ENCODE measurements around the gene UBE4B. TPM values are rescaled to one million over a fixed set of nuclear protein-coding genes. Genes with fewer than 3 reads are reported as not detected.

Gene UBE4B
- total and polyA plus RNA-seq, 2 of the 13 experiments (the other 11 are each of a cell fraction or from before 2014, with no cell fraction given) = 15.2 to 24.8 TPM

- peak overlapping the region; percentile 92 for H3K27ac ChIP-seq (ENCODE audit: extremely low read length, insufficient read depth, low read length)
- DNase-seq (ENCODE audit: low spot score) (peak; percentile 61), ATAC-seq (no peak), FAIRE-seq (peak; percentile 18)
- H3K9ac ChIP-seq (ENCODE audit: insufficient read depth, low read depth, low read length) = peak overlapping the region; percentile 77
- no peak overlapping the region for H2AFZ ChIP-seq (ENCODE audit: low read length)
- 55% methylated on average over 8 of the region's 8 CpGs for WGBS (ENCODE audit: low lambda C conversion rate)
- H3K36me3 ChIP-seq (replicated peaks in 1 of 2; ENCODE audit: control insufficient read depth in 1 of 2, insufficient read depth in 2 of 2, low read length in 2 of 2) = peaks cover 1 to 11% of the 10 kb centered on the region in 2 experiments; a peak in 3 of 5 replicates
- ChIA-PET CTCF (ENCODE audit: low intra/inter-chr PET ratio, low total read pairs) (no interaction called here), POLR2A (interaction anchor here (1.2 to 1.3 kb wide), 2 partner anchors 38 to 39 kb away, joined by 3 to 5 read pairs; partner anchors contain the start of gene KIF1B)
- H3K4me1 ChIP-seq (ENCODE audit: insufficient read depth, low read length) = peaks cover 53% of the 10 kb centered on the region
- intact Hi-C loops (cut with micrococcal nuclease; ENCODE audit: unreplicated experiment) (loop anchor here (5.0 kb wide), 1 partner anchor 40 kb away; the partner anchor contains the start of gene KIF1B), in situ Hi-C loops (cut with HindIII; ENCODE audit: extremely low pct_ligation_motif_present, low pct_unique_long_range_greater_than_20kb) (no loop called here)
- no peaks in the 10 kb centered on the region for H3K27me3 ChIP-seq (ENCODE audit: control insufficient read depth in 1 of 2, insufficient read depth in 2 of 2, low read length in 2 of 2)
- no peaks in the 10 kb centered on the region for H3K9me3 ChIP-seq (ENCODE audit: low read length)
- H3K4me2 ChIP-seq (ENCODE audit: low read depth, low read length) = peak overlapping the region; percentile 77
- H3K79me2 ChIP-seq (ENCODE audit: insufficient read depth, low read length) = peaks cover 21% of the 10 kb centered on the region
- H4K20me1 ChIP-seq (ENCODE audit: insufficient read depth, low read length) = no peaks in the 10 kb centered on the region
- H3K4me3 ChIP-seq (replicated peaks in 1 of 3; ENCODE audit: insufficient read depth in 1 of 3, low read depth in 2 of 3, low read length in 3 of 3) = peak overlapping the region; percentile 44 to 62 (median 50); a peak in 5 of 6 replicates
- no TSS peak for BruUV-seq (replicated peaks)
- TF ChIP-seq NR2F6 (IDR thresholded peaks at IDR 0.05) = no peak
- TF ChIP-seq NR2F6 (CRISPR knock-in tag; IDR thresholded peaks at IDR 0.05) = 0 out of 2 replicates have a peak, but pooled peaks have one; percentile 31
- TF ChIP-seq FOXA1 (IDR thresholded peaks at IDR 0.05) = no peak
- 0 out of 2 replicates have a peak, but pooled peaks have one; percentile 16 for TF ChIP-seq FOXA1 (CRISPR knock-in tag; IDR thresholded peaks at IDR 0.05)
- 0 out of 2 replicates have a peak, but pooled peaks have one; percentile 10 for TF ChIP-seq PATZ1 (CRISPR knock-in tag; IDR thresholded peaks at IDR 0.05)
- 0 out of 2 replicates have a peak, but pooled peaks have one; percentile 25 for TF ChIP-seq FOXJ3 (CRISPR knock-in tag; IDR thresholded peaks at IDR 0.05; ENCODE audit: borderline replicate concordance)
- peak; percentile 68 for TF ChIP-seq PRPF4 (IDR thresholded peaks at IDR 0.05; ENCODE audit: low read depth, low read length, poor library complexity, severe bottlenecking)
- TF ChIP-seq ZC3H4 (CRISPR knock-in tag; IDR thresholded peaks at IDR 0.05; ENCODE audit: borderline replicate concordance) = 0 out of 2 replicates have a peak, but pooled peaks have one; percentile 41
- no peak for TF ChIP-seq FOXP4 (CRISPR knock-in tag; IDR thresholded peaks at IDR 0.05)
- TF ChIP-seq SNAPC2 (CRISPR knock-in tag; IDR thresholded peaks at IDR 0.05) = peak; percentile 55; the same call in 1 of the 2 replicates
- 0 out of 2 replicates have a peak, but pooled peaks have one; percentile 35 for TF ChIP-seq TP53 (CRISPR knock-in tag; conservative IDR thresholded peaks at IDR 0.05)
- TF ChIP-seq HNF4A (CRISPR knock-in tag; IDR thresholded peaks at IDR 0.05) = peak; percentile 50
- TF ChIP-seq TMF1 (CRISPR knock-in tag; IDR thresholded peaks at IDR 0.05; ENCODE audit: low read depth) = 0 out of 2 replicates have a peak, but pooled peaks have one; percentile 37
- TF ChIP-seq NR2C2 (CRISPR knock-in tag; IDR thresholded peaks at IDR 0.05; ENCODE audit: borderline replicate concordance) = 0 out of 2 replicates have a peak, but pooled peaks have one; percentile 33
- no peak for TF ChIP-seq SOX6 (IDR thresholded peaks at IDR 0.05)
- peak; percentile 27; the same call in 1 of the 2 replicates for TF ChIP-seq SOX6 (CRISPR knock-in tag; IDR thresholded peaks at IDR 0.05)
- TF ChIP-seq ZNF224 (CRISPR knock-in tag; IDR thresholded peaks at IDR 0.05) = no peak
These were observed 139.4 kb downstream of the UBE4B start for GRCh38 chr1:10171995-10172669.

Data from HepG2 (cell line).